Parathyroid adenoma (tissue), 2 donors: ENCODE measurements around the gene CALHM6.
"Not testable (repeated sequence)": the region's sequence is repeated elsewhere in the genome, so short reads cannot be mapped to it uniquely, and the experiment has no call there.

Experiments
- H2AFZ ChIP-seq: fragments of 300-600 bp; sonication (generic); one replicate; pipeline ENCODE4 v1.7.0; 2017; ENCODE audit warnings: antibody characterized with exemption, mild to moderate bottlenecking
- H3K27ac ChIP-seq: fragments of 300-600 bp; sonication (generic); one replicate; pipeline ENCODE4 v1.7.0; 2017
- H3K27me3 ChIP-seq: fragments of 300-600 bp; sonication (generic); one replicate; pipeline ENCODE4 v1.7.0; 2017; ENCODE audit warnings: low read length; ENCODE audit not compliant: control insufficient read depth, insufficient read depth
- H3K36me3 ChIP-seq: fragments of 300-600 bp; sonication (generic); one replicate; pipeline ENCODE4 v1.7.0; 2017; ENCODE audit warnings: low read length; ENCODE audit not compliant: control insufficient read depth, insufficient read depth
- H3K4me1 ChIP-seq: fragments of 300-600 bp; sonication (generic); one replicate; pipeline ENCODE4 v1.7.0; 2017; ENCODE audit warnings: control low read depth
- H3K4me2 ChIP-seq: fragments of 300-600 bp; sonication (generic); one replicate; pipeline ENCODE4 v1.7.0; 2017; ENCODE audit warnings: low read length
- H3K4me3 ChIP-seq: fragments of 300-600 bp; sonication (generic); one replicate; pipeline ENCODE4 v1.7.0; 2017; ENCODE audit warnings: low read depth, low read length
- H3K79me2 ChIP-seq: fragments of 300-600 bp; sonication (generic); one replicate; pipeline ENCODE4 v1.7.0; 2017; ENCODE audit warnings: control low read depth
- H3K9ac ChIP-seq: fragments of 300-600 bp; sonication (generic); one replicate; pipeline ENCODE4 v1.7.0; 2017; ENCODE audit warnings: mild to moderate bottlenecking
- H3K9me3 ChIP-seq: fragments of 300-600 bp; sonication (generic); one replicate; pipeline ENCODE4 v1.7.0; 2017; ENCODE audit warnings: low read length; ENCODE audit not compliant: control insufficient read depth
- TF ChIP-seq, protein P1 (sequence below): fragments of 300-600 bp; sonication (generic); IDR thresholded peaks from one replicate; pipeline ENCODE4 v1.7.0; 2017; ENCODE audit warnings: antibody characterized with exemption, mild to moderate bottlenecking
- donor health status: primary hyperparathyroidism.

CALHM6 gene

DNA sequence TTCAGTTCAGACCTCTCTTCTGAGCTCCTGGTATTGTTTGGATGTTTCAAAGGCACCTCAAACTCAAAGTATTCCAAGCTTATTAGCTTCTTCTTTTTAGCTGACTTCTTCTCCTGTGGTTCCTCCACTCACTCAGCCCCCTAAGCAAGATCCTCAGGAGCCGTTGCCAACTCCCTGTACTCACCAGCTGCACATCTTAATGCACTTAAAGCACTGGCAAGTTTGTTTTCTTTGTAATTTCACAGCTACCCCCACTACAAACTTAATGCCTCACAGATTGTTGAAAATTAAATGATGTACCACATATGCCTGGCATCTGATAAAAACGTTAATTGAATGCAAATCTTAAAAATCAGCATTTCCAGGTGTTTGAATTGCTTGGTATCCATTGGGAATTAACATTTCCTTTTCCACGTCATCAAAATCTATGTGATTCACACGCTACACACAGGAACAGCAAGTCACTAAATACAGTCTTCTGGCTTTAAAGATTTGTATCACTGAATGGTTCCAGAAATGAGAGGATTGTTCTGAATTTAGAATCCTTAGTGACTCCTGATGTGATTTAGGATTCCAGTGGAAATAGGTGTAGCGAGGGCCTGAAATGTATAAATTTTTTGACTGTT is 24.5 kb downstream of the CALHM6 start:
- Histone ChIP-seq H3K4me1 (peaks cover 3% of the 10 kb centered on the region), H3K9me3 (no peaks in the 10 kb centered on the region), H3K79me2 (no peaks in the 10 kb centered on the region), H3K9ac (no peak overlapping the region), H2AFZ (no peak overlapping the region), H3K27ac (no peak overlapping the region), H3K4me2 (no peak overlapping the region), H3K4me3 (no peak overlapping the region), H3K27me3 (no peaks in the 10 kb centered on the region), H3K36me3 (no peaks in the 10 kb centered on the region)
- TF ChIP-seq, protein P1, sequence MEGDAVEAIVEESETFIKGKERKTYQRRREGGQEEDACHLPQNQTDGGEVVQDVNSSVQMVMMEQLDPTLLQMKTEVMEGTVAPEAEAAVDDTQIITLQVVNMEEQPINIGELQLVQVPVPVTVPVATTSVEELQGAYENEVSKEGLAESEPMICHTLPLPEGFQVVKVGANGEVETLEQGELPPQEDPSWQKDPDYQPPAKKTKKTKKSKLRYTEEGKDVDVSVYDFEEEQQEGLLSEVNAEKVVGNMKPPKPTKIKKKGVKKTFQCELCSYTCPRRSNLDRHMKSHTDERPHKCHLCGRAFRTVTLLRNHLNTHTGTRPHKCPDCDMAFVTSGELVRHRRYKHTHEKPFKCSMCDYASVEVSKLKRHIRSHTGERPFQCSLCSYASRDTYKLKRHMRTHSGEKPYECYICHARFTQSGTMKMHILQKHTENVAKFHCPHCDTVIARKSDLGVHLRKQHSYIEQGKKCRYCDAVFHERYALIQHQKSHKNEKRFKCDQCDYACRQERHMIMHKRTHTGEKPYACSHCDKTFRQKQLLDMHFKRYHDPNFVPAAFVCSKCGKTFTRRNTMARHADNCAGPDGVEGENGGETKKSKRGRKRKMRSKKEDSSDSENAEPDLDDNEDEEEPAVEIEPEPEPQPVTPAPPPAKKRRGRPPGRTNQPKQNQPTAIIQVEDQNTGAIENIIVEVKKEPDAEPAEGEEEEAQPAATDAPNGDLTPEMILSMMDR: no peak

DNA sequence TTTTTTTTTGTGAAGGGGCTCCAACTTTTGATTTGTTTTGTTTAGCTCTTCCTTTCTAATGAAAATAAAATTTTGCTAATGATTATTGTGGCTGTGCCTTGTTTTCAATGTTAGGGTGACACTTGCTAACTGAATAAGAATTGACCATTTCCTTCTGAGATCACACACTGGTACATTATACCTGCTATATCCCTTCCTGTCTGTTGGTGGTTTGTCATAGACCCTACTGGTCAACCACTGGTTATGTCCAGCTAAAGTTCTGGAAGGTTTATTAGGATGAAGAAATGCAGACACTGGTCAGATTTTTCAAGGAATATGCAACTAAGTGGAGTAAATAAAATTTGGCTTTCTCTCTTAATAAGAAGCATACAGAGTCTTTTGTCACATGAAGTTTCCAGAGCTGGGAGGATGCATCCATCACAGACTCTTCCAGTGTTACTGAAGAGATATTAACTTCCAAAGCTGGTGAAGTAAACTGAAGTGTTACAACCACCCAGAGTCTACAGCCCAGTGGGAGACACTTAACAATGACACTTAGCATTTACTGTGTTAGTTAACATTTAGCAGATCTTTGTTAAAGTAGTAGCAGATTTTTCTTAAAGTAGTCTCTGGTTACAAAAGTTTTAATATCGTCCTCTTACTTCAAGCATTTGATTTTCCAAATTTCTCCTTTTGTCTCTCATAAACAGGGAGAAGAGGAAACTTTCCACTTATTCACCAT is 30.6 kb downstream of the CALHM6 start:
- Histone ChIP-seq H3K9ac (no peak overlapping the region), H3K79me2 (no peaks in the 10 kb centered on the region), H3K4me3 (no peak overlapping the region), H3K27me3 (no peaks in the 10 kb centered on the region), H3K9me3 (no peaks in the 10 kb centered on the region), H3K4me2 (no peak overlapping the region), H3K4me1 (no peaks in the 10 kb centered on the region), H3K27ac (no peak overlapping the region), H3K36me3 (no peaks in the 10 kb centered on the region), H2AFZ (no peak overlapping the region)
- TF ChIP-seq, protein P1: no peak

DNA sequence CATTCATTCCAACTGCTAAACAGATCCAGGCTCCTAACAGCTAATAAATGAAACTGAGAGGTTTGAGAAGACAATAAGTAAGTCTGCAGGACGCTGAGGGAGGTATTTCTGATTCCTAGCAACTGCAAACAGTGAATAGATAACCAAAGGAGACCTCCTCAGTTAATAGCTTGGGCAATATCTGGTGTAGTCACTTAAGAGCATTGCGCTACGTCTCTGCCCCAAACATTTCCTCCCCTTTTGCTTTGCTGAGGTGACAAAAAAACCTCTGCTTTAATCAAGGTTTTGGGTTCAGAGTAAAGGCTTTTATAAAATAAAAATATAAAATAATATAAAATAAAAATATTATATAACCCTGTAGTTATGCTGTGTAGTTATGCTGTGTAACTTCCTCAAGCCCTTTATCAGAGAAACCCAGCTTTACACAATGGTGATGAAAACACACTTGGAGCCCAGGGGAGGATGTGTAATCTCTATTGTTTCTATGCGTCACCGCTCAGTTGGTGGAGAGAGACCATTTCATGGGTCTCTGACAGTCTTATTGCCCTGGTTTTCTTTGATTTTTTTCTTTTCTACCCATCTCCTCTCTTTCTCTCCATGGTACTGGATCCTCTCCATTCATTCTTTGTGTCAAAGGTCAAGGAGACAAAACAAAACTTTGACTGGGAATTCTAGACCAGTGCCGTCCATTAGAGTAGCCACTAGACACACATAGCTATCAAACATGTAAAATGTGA is 31.3 kb downstream of the CALHM6 start:
- TF ChIP-seq, protein P1: no peak
- no peak overlapping the region for H3K4me3 ChIP-seq
- H3K36me3 ChIP-seq: no peaks in the 10 kb centered on the region
- H3K9ac ChIP-seq: no peak overlapping the region
- no peaks in the 10 kb centered on the region for H3K27me3 ChIP-seq
- H3K4me1 ChIP-seq: no peaks in the 10 kb centered on the region
- H3K9me3 ChIP-seq: no peaks in the 10 kb centered on the region
- H3K79me2 ChIP-seq: no peaks in the 10 kb centered on the region
- H3K27ac ChIP-seq: no peak overlapping the region
- H3K4me2 ChIP-seq: no peak overlapping the region
- no peak overlapping the region for H2AFZ ChIP-seq

DNA sequence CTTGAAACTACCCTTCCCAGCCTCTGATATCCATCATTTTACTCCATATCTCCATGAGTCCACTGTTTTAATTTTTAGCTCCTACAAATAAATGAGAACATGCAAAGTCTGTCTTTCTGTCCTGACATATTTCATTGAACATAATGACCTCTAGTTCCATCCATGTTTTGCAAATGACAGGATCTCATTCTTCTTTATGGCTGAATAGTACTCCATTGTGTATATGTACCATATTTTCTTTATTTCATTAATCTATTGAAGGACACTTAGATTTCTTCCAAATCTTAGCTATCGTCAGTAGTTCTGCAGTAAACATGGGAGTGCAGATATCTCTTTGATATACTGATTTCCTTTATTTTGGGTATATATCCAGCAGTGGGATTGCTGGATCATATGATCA is 34.0 kb downstream of the CALHM6 start:
- not testable (repeated sequence) for H3K4me3 ChIP-seq, H3K4me2 ChIP-seq, H2AFZ ChIP-seq, H3K9me3 ChIP-seq, H3K9ac ChIP-seq, H3K36me3 ChIP-seq, H3K27ac ChIP-seq, H3K4me1 ChIP-seq, H3K27me3 ChIP-seq, H3K79me2 ChIP-seq

DNA sequence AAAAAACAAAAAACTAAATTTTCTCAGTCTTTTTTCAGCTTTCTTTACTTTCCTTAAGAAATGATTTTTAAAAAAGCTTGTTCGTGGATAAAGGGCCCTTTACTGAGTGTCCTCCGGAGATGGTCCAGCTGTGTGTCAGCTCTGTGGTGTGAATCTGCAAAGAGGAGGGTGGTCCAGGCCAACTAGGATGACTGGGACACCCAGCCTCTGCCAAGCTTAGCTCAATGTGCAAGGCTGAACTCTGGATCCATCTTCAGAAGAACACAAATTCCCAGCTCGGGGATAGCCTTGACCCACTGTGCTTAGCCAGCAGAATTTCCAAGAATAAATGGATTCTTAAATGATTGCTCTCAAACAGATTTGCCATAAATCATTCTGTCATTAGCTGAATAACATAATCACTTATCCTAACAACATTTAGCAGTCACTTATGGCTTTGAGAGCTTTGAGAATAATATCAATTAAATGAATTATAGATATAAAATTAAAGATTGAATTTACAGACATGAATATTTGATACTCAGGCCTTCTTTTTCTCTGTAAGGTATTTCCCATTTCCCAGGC is 36.0 kb downstream of the CALHM6 start:
- no peak overlapping the region for H3K4me2 ChIP-seq
- no peak overlapping the region for H3K9ac ChIP-seq
- no peaks in the 10 kb centered on the region for H3K36me3 ChIP-seq
- no peaks in the 10 kb centered on the region for H3K9me3 ChIP-seq
- H3K27me3 ChIP-seq: no peaks in the 10 kb centered on the region
- H3K4me1 ChIP-seq: no peaks in the 10 kb centered on the region
- H3K27ac ChIP-seq: no peak overlapping the region
- TF ChIP-seq, protein P1: no peak
- H2AFZ ChIP-seq: no peak overlapping the region
- H3K4me3 ChIP-seq: no peak overlapping the region
- H3K79me2 ChIP-seq: no peaks in the 10 kb centered on the region
